Measurements from ENCODE around the gene NUP107.

NUP107 gene

GRCh38 chr12:68646484-68646883 lies 40.3 kb upstream of the NUP107 start:
- peaks cover 4% of the 10 kb centered on the region; the same call in 1 of the 2 replicates for H3F3A ChIP-seq (ENCODE audit: control insufficient read depth, insufficient read depth)
- no peaks in the 10 kb centered on the region for H3K27me3 ChIP-seq (ENCODE audit: control insufficient read depth, low read length)
- no peak overlapping the region for H3K27ac ChIP-seq (ENCODE audit: low read depth, low read length)
- H3K9me2 ChIP-seq (replicated peaks; ENCODE audit: control insufficient read depth, low read length) = no peaks in the 10 kb centered on the region
- H3K79me2 ChIP-seq (ENCODE audit: control insufficient read depth, low read length) = peaks cover 90% of the 10 kb centered on the region
- no peaks in the 10 kb centered on the region for H3K9me3 ChIP-seq (ENCODE audit: control insufficient read depth, insufficient read depth, low read length)
- peaks cover 64% of the 10 kb centered on the region for H3K36me3 ChIP-seq (ENCODE audit: control insufficient read depth, low read length)
- TF ChIP-seq CTCF (IDR thresholded peaks at IDR 0.05; ENCODE audit: low read depth, low read length, poor library complexity, severe bottlenecking) = no peak
- TF ChIP-seq EZH2phosphoT487 (IDR thresholded peaks at IDR 0.05; ENCODE audit: borderline replicate concordance, low read length) = no peak
- H4K20me1 ChIP-seq (ENCODE audit: control insufficient read depth, insufficient read depth, low read depth, low read length) = peaks cover 10% of the 10 kb centered on the region; the same call in 1 of the 2 replicates
- no peak overlapping the region for H3K4me3 ChIP-seq (ENCODE audit: low read length)
- H3K4me1 ChIP-seq (ENCODE audit: control insufficient read depth, low read length) = no peaks in the 10 kb centered on the region; the same call in 1 of the 2 replicates
- H3K4me2 ChIP-seq (ENCODE audit: low read length) = no peak overlapping the region

- peaks cover 10% of the 10 kb centered on the region; the same call in 1 of the 2 replicates for H4K20me1 ChIP-seq (ENCODE audit: control insufficient read depth, insufficient read depth, low read depth, low read length)
These were observed 39.3 kb upstream of the NUP107 start for GRCh38 chr12:68647507-68647906.

GRCh38 chr12:68648179-68648578 lies 38.6 kb upstream of the NUP107 start:
- H4K20me1 ChIP-seq (ENCODE audit: control insufficient read depth, insufficient read depth, low read depth, low read length) = peaks cover 10% of the 10 kb centered on the region; the same call in 1 of the 2 replicates
- H3K27ac ChIP-seq (ENCODE audit: low read depth, low read length) = no peak overlapping the region
- no peaks in the 10 kb centered on the region for H3K4me1 ChIP-seq (ENCODE audit: control insufficient read depth, low read length)
- H3K27me3 ChIP-seq (ENCODE audit: control insufficient read depth, low read length) = no peaks in the 10 kb centered on the region
- TF ChIP-seq CTCF (IDR thresholded peaks at IDR 0.05; ENCODE audit: low read depth, low read length, poor library complexity, severe bottlenecking) = no peak
- TF ChIP-seq EZH2phosphoT487 (IDR thresholded peaks at IDR 0.05; ENCODE audit: borderline replicate concordance, low read length) = no peak
- H3K9me2 ChIP-seq (replicated peaks; ENCODE audit: control insufficient read depth, low read length) = no peaks in the 10 kb centered on the region
- peaks cover 64% of the 10 kb centered on the region for H3K36me3 ChIP-seq (ENCODE audit: control insufficient read depth, low read length)
- no peaks in the 10 kb centered on the region for H3K9me3 ChIP-seq (ENCODE audit: control insufficient read depth, insufficient read depth, low read length)
- no peak overlapping the region for H3K4me2 ChIP-seq (ENCODE audit: low read length)
- H3K79me2 ChIP-seq (ENCODE audit: control insufficient read depth, low read length) = peaks cover 73% of the 10 kb centered on the region
- H3K4me3 ChIP-seq (ENCODE audit: low read length) = no peak overlapping the region
- H3F3A ChIP-seq (ENCODE audit: control insufficient read depth, insufficient read depth) = no peaks in the 10 kb centered on the region

More at GRCh38 chr12:68647507-68647906, 39.3 kb upstream of the NUP107 start:
- no peak overlapping the region for H3K4me2 ChIP-seq (ENCODE audit: low read length)
- H3K9me3 ChIP-seq (ENCODE audit: control insufficient read depth, insufficient read depth, low read length) = no peaks in the 10 kb centered on the region
- no peak overlapping the region for H3K4me3 ChIP-seq (ENCODE audit: low read length)
- no peaks in the 10 kb centered on the region for H3K27me3 ChIP-seq (ENCODE audit: control insufficient read depth, low read length)
- no peaks in the 10 kb centered on the region for H3K4me1 ChIP-seq (ENCODE audit: control insufficient read depth, low read length)
- H3K27ac ChIP-seq (ENCODE audit: low read depth, low read length) = no peak overlapping the region
- TF ChIP-seq EZH2phosphoT487 (IDR thresholded peaks at IDR 0.05; ENCODE audit: borderline replicate concordance, low read length) = no peak
- H3K79me2 ChIP-seq (ENCODE audit: control insufficient read depth, low read length) = peaks cover 80% of the 10 kb centered on the region
- no peaks in the 10 kb centered on the region for H3F3A ChIP-seq (ENCODE audit: control insufficient read depth, insufficient read depth)
- H3K36me3 ChIP-seq (ENCODE audit: control insufficient read depth, low read length) = peaks cover 62% of the 10 kb centered on the region
- H3K9me2 ChIP-seq (replicated peaks; ENCODE audit: control insufficient read depth, low read length) = no peaks in the 10 kb centered on the region

GRCh38 chr12:68665016-68665569 lies 21.7 kb upstream of the NUP107 start:
- peaks cover 38% of the 10 kb centered on the region for H3F3A ChIP-seq (ENCODE audit: control insufficient read depth, insufficient read depth)
- H3K4me1 ChIP-seq (ENCODE audit: control insufficient read depth, low read length) = peaks cover 46% of the 10 kb centered on the region
- peaks cover 22% of the 10 kb centered on the region for H3K36me3 ChIP-seq (ENCODE audit: control insufficient read depth, low read length)
- H3K4me2 ChIP-seq (ENCODE audit: low read length) = no peak overlapping the region
- no peaks in the 10 kb centered on the region for H3K27me3 ChIP-seq (ENCODE audit: control insufficient read depth, low read length)
- no peak overlapping the region for H3K27ac ChIP-seq (ENCODE audit: low read depth, low read length)
- H3K79me2 ChIP-seq (ENCODE audit: control insufficient read depth, low read length) = no peaks in the 10 kb centered on the region
- H3K4me3 ChIP-seq (ENCODE audit: low read length) = no peak overlapping the region
- TF ChIP-seq CTCF (IDR thresholded peaks at IDR 0.05; ENCODE audit: low read depth, low read length, poor library complexity, severe bottlenecking) (no peak), EZH2phosphoT487 (IDR thresholded peaks at IDR 0.05; ENCODE audit: borderline replicate concordance, low read length) (no peak)
- H3K9me2 ChIP-seq (replicated peaks; ENCODE audit: control insufficient read depth, low read length) = no peaks in the 10 kb centered on the region
- H4K20me1 ChIP-seq (ENCODE audit: control insufficient read depth, insufficient read depth, low read depth, low read length) = peaks cover 3% of the 10 kb centered on the region; the same call in 1 of the 2 replicates
- H3K9me3 ChIP-seq (ENCODE audit: control insufficient read depth, insufficient read depth, low read length) = no peaks in the 10 kb centered on the region

Data from DOHH2 (cell line).